Type B pancreatic cell (in vitro differentiated cells): Measurements from ENCODE around the gene LINGO3. TPM values are rescaled to one million over a fixed set of nuclear protein-coding genes. Genes with fewer than 3 reads are reported as not detected.

ENCODE experiments used
- DNase-seq: peaks from one replicate; pipeline ENCODE4 v3.0.0; 2021; ENCODE audit warnings: mixed read lengths; ENCODE audit not compliant: unreplicated experiment; ENCODE audit errors: extremely low spot score
- H3K27ac Mint-ChIP-seq: 2 replicates; pipeline ENCODE4 v1.8.0; 2021; ENCODE audit warnings: mild to moderate bottlenecking, mixed read lengths
- H3K27me3 Mint-ChIP-seq: 2 replicates; pipeline ENCODE4 v1.8.0; 2021; ENCODE audit warnings: mixed read lengths
- H3K36me3 Mint-ChIP-seq: 2 replicates; pipeline ENCODE4 v1.8.0; 2021; ENCODE audit warnings: mixed read lengths
- H3K4me1 Mint-ChIP-seq: one replicate; pipeline ENCODE4 v1.8.0; 2021; ENCODE audit warnings: mixed read lengths; ENCODE audit not compliant: unreplicated experiment
- H3K4me3 Mint-ChIP-seq: 2 replicates; pipeline ENCODE4 v1.8.0; 2021; ENCODE audit warnings: mild to moderate bottlenecking, mixed read lengths
- H3K9me3 Mint-ChIP-seq: 2 replicates; pipeline ENCODE4 v1.8.0; 2021; ENCODE audit warnings: mixed read lengths
- CTCF ChIP-seq: fragments of 200-600 bp; sonication (generic); conservative IDR thresholded peaks from 2 replicates; pipeline ENCODE4 v1.5.0; 2021; ENCODE audit warnings: antibody characterized with exemption, mild to moderate bottlenecking
- total RNA-seq: library from RNA; stranded (reverse); gene quantifications from 2 replicates; pipeline ENCODE4 v1.2.1, GENCODE V29; 2021; ENCODE audit warnings: low replicate concordance

LINGO3 gene
- total RNA-seq, 1 donor from 2014 or later = not detected

DNA sequence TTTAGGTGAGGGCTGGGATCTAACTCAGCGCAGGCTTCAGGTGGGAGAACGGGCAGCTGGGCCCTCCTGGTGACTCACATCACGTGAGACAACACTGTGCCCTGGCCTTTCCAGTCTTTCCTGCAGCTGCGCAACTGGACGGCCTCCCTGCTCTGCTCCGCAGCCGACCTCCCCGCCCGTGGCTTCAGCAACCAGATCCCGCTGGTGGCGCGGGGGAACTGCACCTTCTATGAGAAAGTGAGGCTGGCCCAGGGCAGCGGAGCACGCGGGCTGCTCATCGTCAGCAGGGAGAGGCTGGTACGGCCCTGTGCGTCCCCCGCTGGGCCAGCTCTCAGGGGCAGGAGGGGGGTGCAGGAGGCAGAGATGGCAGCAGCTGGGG, 29.4 kb upstream of the LINGO3 start:
- Mint-ChIP-seq H3K4me1 (peaks cover 16% of the 10 kb centered on the region), H3K27ac (peak overlapping the region; percentile 54), H3K36me3 (peaks cover 19% of the 10 kb centered on the region), H3K9me3 (no peaks in the 10 kb centered on the region), H3K4me3 (peak overlapping the region; percentile 74), H3K27me3 (no peaks in the 10 kb centered on the region)
- TF ChIP-seq CTCF = peak; percentile 69
- DNase-seq = no peak

DNA sequence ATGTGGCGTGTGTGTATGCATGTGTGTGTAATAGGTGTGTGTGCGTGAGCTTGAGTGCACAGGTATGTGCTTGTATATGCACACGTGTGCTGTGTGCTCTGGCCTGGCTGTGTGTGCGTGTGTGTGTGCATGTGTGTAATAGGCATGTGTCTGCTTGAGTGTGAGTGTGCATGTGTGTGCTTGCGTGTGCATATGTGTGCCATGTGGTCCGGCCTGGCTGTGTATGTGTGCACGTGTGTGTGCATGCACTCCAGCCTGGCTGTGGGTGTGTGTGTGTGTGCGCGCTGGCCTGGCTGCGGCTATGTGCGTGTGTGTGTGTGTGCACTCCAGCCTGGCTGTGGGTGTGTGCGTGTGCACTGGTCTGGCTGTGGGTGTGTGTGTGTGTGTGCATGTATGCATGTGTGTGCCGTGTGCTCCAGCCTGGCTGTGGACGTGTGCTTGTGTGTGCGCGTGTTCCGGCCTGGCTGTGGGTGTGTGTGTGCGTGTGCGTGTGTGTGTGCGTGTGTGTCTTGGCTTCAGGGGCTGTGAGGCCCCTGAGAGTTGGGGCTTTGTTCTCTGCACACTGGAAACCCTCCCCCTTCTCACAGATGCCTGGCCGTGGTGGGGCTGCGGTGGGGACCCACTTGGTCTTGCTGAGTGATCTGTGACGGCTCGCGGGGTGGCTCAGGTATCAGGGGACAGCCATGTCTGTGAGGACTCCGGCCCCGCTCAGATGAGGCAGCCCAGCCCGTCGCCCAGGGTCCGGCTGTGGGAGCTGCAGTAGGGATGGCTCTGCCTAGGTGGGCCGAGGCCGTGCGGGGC, 28.8 kb upstream of the LINGO3 start:
- TF ChIP-seq CTCF = no peak
- peak overlapping the region; percentile 54 for H3K27ac Mint-ChIP-seq
- no peak for DNase-seq
- H3K4me1 Mint-ChIP-seq = peaks cover 16% of the 10 kb centered on the region
- no peaks in the 10 kb centered on the region for H3K27me3 Mint-ChIP-seq
- peaks cover 17% of the 10 kb centered on the region for H3K36me3 Mint-ChIP-seq
- H3K4me3 Mint-ChIP-seq = peak overlapping the region; percentile 10
- H3K9me3 Mint-ChIP-seq = no peaks in the 10 kb centered on the region

GRCh38 chr19:2335848-2336247, 27.9 kb upstream of the LINGO3 start:
- no peak for TF ChIP-seq CTCF
- Mint-ChIP-seq H3K4me3 (peak overlapping the region; percentile 10), H3K9me3 (no peaks in the 10 kb centered on the region), H3K27ac (peak overlapping the region; percentile 54), H3K27me3 (no peaks in the 10 kb centered on the region), H3K36me3 (peaks cover 14% of the 10 kb centered on the region), H3K4me1 (peaks cover 21% of the 10 kb centered on the region)
- no peak for DNase-seq

- Mint-ChIP-seq H3K36me3 (peaks cover 14% of the 10 kb centered on the region), H3K9me3 (no peaks in the 10 kb centered on the region), H3K4me3 (peak overlapping the region; percentile 10), H3K4me1 (peaks cover 27% of the 10 kb centered on the region), H3K27me3 (no peaks in the 10 kb centered on the region), H3K27ac (peak overlapping the region; percentile 54)
- DNase-seq = no peak
- no peak for TF ChIP-seq CTCF
Measured at GRCh38 chr19:2334986-2335846, 27.3 kb upstream of the LINGO3 start.

DNA sequence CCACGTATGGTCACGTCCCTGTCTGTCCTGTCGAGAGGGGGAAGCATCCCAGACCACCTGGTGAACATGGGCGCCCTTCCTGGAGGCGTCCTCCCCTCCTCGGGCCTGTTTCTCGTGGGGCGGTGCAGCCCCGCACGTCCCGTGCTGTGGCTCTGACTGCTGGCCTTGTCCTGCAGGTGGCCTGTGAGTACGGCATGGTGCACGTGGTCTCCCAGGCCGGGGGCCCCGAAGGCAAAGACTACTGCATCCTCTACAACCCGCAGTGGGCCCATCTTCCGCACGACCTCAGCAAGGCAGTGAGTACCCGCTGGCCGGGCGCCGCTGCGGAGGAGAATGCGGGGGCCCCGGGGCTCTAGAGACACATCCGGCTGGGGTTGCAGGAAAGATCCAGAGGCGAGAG, 26.5 kb upstream of the LINGO3 start:
- peak overlapping the region; percentile 6 for H3K27ac Mint-ChIP-seq
- no peaks in the 10 kb centered on the region for H3K27me3 Mint-ChIP-seq
- peaks cover 14% of the 10 kb centered on the region for H3K36me3 Mint-ChIP-seq
- H3K4me1 Mint-ChIP-seq = peaks cover 34% of the 10 kb centered on the region
- DNase-seq = no peak
- no peak for TF ChIP-seq CTCF
- no peaks in the 10 kb centered on the region for H3K9me3 Mint-ChIP-seq
- no peak overlapping the region for H3K4me3 Mint-ChIP-seq
